OCI-LY7 (cell line): ENCODE data around the gene TRIP10.
"Not testable (repeated sequence)": the region's sequence is repeated elsewhere in the genome, so short reads cannot be mapped to it uniquely, and the experiment has no call there.

Experiments used
- CTCF ChIP-seq: fragments of 200-600 bp; sonication (generic); conservative IDR thresholded peaks from 2 replicates; pipeline ENCODE4 v1.5.1; 2014; ENCODE audit warnings: mild to moderate bottlenecking, antibody characterized with exemption, low read length, moderate library complexity, mixed read lengths
- EZH2phosphoT487 ChIP-seq: fragments of 200-600 bp; sonication (generic); IDR thresholded peaks from 2 replicates; pipeline ENCODE4 v1.6.1; 2018; ENCODE audit warnings: low read depth, borderline replicate concordance, mild to moderate bottlenecking, mixed run types, antibody characterized with exemption, low read length, moderate library complexity, mixed read lengths

- not testable (repeated sequence) for TF ChIP-seq CTCF, EZH2phosphoT487
Measured at GRCh38 chr19:6762253-6762797, 22.8 kb downstream of the TRIP10 start.
